Iris pigment epithelial cell (primary cell): ENCODE results near the gene C8G.

ENCODE experiments used
- DNase-seq: peaks from one replicate; pipeline ENCODE4 v3.0.0-alpha.2; 2011; ENCODE audit warnings: low read depth

Gene C8G

DNA sequence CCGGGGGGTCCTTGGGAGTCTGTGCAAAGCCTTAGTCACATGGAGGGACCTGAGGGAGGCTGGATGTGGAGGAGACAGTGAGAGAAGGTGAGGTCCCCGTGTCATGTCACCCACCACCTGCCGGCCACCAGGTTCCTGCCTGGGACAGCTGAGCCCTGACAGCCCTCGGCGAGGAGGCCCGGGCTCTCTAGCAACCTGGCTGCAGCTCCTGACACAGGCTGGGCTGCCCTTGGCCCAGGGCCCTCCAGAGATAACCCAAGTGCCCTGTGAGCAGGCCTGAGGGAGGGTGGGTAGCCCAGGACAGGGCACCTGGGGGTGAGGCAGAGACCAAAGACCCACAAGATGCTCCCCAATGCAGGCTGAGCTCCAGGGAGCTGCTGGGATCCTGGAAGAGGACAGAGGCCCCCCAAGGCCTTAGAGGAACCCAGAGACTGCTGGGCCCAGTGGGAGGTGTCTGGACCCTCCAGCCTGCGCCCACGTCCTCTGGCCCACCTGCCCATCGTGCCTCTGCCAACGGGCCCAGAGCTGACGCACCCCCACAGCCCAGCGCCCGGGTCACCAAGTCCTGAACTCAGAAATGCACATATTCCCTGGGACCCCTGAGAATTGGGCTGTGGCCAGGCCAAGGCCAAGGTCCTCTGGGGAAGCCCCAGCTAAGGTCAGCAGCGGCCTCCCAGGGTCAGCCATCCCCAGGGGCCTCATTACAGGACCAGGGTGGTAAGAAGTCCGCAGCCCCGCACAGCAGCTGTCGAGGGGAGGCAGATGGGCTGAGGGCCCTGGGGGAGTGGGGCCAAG lies 23.5 kb downstream of the C8G start:
- DNase-seq = no peak

- DNase-seq = no peak
Measured at GRCh38 chr9:136969150-136969549, 24.1 kb downstream of the C8G start.

GRCh38 chr9:136969774-136970173 lies 24.7 kb downstream of the C8G start:
- no peak for DNase-seq

DNA sequence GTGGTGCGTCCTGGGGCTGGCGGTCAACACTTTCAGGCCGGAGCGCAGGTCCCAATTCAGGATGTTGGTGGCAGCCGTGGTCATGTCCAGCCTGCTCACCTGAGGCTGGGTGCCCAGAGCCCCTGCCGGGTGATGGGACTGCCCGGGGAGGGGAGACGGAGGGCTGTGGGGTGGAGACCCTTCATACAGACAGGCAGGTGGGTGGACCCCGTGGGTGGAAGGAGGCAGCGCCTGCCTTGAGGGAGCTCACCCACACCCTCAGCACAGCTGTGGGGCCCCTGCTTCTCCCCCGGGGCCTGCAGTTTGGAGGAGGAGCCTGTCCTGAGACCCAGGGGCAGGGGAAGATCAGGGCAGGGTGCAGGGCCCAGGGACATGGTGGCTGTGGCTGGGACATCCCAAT lies 25.3 kb downstream of the C8G start:
- DNase-seq = no peak

GRCh38 chr9:136971746-136972145 lies 26.7 kb downstream of the C8G start:
- DNase-seq = no peak

GRCh38 chr9:136972335-136972734 lies 27.3 kb downstream of the C8G start:
- DNase-seq = no peak

DNA sequence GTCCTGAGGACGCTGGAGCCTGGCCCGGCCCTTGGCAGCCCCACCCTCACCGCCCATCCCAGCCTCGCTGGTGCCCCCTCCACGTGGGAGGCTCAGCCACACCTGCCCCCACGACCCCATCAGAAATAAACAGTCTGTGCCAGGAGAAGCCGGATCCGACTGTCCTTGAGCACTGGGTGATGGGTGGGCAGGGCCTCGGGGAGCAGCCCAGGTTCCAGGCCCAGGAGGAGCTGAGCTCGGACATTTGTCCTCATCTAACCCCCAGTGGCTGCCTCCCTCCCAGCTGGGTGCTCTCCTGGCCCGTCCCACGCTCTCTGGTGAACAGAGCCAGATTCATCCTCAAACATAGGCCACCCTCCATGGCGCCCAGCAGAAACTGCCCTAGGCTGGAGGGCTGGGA lies 27.7 kb downstream of the C8G start:
- no peak for DNase-seq

DNA sequence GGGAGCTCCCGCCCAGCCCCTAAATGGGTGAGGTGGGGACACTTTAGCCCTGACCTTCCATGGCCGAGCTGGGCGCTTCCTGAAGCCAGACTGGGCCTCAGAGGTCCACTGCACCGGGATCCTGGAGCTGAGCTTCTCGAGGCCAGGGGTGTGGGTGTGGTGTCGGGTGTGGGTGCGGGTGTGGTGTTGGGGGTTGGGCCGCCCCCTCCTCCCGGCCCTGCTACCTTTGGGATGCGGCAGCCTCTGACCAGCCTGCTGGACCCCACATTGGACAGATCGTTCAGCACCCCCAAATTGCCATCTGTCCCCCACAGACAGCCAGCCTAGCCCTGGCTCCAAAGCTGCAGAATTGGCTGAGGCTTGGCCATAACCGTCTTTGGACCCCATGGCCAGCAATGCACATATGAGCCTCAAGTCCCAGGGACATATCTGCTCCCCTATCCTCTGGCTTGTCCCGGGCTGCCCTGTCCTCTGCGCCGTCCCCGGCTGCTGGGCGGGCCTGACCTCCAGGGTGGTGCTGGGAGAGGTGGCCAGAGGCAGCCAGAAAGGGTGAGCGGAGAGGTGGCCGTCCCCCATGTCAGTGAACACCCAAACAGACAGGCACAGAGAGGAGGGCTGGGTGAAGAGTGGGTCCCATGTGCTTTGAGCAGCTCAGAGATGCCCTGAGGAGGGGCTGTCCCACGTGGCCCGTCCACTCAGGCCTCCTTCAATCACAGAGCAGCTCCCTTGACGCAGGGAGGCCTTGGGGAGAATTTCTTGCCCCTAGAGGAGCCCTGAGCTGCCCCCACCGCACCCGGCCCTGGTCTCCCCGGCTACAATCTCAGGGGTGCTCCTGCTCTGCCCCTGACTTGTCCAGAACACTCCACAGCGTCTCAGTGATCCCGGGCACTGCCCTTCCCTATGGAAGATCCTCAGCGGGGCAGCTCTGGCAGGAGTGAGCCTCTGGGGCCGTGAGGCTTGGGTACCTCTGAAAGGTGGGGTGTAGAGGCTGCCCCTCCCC lies 28.9 kb downstream of the C8G start:
- no peak for DNase-seq

DNA sequence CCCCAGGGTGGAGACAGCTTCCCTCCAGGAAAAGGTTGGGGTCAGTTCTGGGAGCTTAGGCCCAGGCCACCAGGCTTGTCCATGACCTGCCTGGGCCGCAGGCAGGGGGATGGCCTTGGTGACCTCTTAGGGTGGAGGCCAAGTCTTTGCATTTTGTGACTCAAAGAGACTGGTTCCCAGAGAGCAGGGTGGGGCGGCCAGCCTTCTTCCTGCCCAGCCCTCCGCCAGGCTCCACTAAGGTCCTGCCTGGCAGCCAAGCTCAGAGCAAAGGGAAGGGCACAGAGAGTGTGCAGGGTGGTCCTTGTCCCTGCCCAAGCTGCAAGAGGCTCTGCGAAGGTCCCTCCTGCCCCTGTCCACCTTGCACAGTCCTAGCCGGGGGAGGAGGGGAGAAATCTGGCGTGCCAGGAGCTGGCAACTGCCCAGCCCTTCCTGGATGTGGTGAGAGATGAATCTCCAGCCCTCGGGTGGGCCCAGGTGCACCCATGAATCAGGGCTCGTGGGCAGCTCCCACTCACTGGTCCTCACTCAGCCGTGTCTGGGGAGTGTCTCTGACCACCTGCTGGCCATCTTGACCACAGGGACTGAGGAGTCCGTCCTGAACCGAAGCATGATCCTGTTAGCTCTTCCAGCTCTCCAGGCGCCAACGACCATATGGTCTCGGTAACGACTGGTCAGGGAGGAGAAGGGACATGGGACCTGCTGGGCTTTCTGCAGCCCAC lies 29.9 kb downstream of the C8G start:
- DNase-seq = no peak

DNA sequence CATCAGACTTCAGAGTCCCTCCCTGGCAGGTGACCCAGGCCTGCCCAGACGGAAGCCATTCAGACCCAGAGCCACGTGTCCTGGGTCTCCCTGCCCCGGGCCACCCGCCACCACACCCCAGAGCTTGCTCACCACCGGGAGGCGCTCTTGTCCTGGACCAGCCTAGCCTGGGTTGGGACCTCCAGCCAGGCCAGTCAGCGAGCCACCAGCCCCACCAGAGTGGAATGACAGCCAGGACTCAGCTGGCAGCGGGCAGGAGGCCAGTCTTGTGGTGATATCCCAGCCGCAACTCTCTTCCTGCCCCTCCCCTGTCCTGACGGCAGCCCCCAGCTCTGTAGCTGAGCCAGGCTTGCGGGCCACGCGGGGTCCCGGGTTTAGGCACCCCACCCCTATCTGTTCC lies 30.6 kb downstream of the C8G start:
- DNase-seq = no peak

DNA sequence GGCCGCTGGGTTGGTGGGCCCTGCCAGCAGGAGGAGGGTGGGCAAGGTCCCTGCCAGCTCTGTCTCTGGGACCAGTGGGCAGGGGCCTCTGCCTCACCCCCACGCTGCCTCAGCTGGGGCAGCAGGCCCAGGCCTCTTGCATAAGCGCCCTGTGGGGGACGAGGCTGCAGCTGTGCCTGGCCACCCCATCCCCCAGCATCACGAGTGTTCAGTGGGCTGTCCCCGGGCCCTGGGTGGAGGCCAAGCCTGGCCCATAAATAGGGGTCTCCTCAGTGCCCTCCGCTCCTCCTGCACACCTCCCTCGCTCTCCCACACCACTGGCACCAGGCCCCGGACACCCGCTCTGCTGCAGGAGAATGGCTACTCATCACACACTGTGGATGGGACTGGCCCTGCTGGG lies 32.2 kb downstream of the C8G start, which contains the start of gene PTGDS:
TSS of gene PTGDS (plus strand) at position 282 of the 400 bp plus-strand sequence. CDS start at position 357, 75 bp downstream.
- DNase-seq = peak; percentile 32

DNA sequence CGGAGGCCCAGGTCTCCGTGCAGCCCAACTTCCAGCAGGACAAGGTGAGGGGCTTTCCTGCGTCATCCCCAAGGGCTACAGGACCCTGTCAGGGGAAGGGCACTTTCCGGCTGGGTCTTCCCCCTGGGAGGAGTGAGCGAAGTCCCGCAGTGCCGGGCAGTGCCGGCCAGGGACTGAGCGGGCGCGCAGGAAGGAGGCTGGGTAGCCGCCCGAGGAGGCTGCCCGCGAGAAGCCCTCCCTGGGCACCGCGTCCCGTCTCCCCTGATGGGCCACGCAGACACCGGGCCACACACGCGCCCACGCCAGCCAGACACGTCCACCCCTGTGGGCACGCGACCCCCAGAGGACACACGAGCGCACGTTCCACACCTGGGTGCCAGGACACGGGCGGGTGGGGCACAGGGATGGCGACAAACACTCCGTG lies 32.6 kb downstream of the C8G start:
- no peak for DNase-seq

DNA sequence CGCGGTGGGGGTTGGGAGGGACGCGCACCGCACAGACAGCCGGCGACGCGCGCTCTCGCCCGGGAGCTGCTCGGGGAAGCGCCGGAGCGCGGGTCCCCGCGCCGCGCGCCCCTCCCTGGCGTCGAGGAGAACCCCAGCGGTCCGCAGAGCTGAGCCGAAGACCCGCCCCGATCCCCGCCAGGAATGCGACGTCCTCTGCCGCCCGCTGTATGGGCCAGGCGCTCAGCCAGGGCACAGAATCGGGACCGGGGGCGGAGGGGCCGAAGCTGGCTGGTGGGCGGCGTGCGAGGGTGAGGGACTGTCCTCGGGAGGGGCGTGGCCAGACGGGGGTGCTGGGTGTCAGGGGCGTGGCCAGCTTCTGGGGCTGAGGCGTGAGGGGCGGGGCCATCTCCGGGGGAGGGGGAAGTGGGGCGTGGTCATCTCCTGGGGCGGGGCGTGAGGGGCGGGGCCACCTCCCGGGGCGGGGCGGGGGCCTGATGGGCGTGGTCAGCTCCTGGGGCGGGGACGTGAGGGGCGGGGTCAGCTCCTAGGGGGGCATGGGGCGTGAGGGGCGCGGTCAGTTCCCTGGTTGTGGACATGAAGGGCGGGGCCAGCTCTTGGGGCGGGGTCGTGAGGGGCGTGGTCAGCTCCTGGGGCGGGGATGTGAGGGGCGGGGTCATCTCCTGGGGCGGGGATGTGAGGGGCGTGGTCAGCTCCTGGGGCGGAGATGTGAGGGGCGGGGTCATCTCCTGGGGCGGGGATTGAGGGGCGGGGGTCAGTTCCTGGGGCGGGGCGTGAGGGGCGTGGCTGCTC lies 33.2 kb downstream of the C8G start:
- peak; percentile 61 for DNase-seq

- DNase-seq = no peak
Measured at GRCh38 chr9:136978865-136979544, 34.0 kb downstream of the C8G start.

DNA sequence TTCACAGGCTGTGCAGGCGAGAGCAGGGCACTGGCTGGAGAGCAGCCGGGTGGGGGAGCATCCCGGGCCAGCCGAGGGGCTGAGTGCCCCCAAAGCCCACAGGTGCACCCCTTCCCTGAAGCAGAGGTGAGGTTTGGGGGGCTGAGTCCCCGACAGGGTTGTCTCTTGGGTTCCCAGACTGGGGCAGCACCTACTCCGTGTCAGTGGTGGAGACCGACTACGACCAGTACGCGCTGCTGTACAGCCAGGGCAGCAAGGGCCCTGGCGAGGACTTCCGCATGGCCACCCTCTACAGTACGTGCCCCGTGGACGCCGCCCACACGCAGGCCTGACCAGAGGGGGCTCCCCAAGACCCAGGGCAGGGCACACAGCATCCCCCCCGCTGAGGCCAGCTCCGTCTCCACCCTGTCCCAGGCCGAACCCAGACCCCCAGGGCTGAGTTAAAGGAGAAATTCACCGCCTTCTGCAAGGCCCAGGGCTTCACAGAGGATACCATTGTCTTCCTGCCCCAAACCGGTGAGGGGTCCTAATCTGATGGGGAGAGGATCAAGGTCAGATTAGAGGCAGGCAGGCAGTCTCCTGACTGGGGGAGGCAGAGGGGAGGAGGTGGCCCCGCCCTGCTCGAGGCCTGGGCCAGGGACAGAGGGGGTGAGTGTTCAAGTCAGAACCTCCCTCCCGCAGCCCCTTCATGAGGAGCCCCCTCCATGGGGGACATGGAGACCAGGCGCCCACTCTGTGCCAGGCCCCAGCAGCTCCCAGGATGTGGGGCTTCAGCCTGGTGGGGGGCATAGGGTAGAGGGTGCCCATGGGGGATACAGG lies 34.9 kb downstream of the C8G start:
- no peak for DNase-seq

DNA sequence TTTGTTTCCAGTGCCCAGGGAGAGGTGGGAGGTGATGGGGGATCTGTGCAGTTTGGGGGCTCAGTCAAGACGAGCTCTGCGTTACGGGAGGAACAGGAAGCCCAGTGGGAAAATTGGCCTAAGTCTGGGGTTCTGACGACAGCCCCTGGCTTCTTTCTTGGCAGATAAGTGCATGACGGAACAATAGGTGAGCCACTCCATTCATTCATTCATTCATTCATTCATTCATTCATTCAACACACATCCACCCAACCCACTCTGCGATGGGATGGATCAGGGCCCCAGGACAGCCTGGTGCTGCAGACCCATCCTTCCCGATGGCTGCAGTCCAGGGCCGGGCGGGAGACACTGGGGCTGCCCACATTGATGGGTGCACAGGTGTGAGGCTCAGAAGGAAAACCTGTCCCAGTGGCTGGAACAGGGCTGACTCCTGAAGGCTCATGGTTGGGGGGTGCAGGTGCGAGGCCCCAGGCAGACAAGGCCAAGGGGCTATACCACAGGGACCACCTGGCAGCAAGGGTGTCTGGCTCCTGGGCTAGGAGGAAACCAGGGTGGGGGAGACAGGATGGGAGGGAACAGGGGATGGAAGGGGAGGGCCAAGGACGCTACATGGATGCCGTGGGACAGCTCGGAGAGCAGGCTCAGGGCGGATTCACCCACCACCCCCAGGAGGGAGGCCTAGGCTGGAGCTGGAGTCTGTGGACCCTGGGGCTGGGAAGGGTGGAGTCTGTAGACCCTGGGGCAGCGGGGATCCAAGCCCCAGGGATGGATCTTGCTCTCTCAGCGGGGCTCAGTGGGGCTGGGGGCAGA lies 35.8 kb downstream of the C8G start:
- no peak for DNase-seq

DNA sequence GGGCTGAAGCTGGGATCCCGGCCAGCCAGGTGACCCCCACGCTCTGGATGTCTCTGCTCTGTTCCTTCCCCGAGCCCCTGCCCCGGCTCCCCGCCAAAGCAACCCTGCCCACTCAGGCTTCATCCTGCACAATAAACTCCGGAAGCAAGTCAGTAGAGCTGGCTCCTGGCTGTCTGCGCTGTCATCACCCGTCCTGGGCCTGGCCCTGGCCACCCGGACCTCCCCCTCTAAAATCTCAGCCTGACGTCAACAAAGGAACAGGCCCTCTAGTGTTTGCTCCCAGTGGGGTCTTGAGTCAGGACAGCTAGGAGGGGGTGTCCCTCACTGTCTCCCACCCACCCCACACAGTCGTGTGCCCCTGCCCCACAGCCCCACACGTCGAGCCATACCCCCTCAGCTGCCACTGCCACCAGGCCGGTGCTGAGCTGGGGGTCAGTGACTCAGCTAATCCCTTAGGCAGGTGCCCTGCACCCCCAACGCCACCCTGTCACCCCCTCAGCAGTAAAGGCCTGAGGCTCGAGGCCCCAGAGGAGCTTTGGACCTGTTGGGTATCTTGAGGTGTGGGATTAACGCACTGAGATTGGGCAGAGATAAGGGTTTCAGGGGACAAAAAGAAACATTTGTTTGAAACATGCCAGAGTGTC lies 36.7 kb downstream of the C8G start:
- DNase-seq = no peak

DNA sequence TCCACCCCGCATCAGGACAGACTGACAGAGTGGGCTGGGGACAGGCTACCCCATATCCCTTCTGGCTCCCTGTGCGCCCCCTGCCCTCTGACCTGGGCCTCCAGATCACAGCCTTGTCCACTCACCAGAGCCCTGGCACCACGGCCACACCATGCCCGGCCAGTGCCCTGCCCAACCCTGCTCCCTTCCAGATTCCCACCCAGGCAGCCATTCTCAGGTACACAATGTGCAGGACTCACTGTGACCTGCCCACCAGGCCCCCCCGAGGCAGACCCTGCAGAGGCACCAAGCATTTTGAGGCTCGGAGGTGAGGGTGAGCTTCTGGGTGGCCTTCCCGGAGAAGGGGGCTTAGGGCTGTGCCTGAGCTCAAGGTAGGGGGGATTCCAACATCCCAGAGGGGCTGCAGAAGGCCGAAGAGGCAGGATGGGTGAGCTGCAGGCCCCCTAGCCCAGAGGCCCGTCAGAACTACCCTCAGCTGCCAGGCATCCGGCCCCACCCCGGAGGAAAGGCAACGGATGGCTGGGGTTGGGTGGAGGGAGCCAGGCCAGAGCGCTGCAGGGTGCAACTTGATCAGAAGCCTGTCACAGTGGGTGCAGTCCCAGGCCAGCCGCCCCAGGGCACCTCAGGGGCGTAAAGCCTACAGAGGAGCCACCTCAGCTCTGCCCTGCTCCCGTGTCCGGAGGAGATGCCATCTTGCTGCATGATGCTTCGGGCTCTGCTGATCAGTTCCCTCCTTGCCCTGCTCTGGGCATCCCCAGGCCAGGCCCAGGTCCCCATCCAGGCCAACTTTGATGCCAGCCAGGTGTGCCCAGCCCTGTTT lies 37.4 kb downstream of the C8G start, which contains the start of gene LCNL1:
TSS of gene LCNL1 (plus strand) at position 762 of the 820 bp plus-strand sequence. CDS start 594 bp downstream, outside the sequence.
- no peak for DNase-seq
